ENCODE data around the gene SERINC5. TPM values are rescaled to one million over a fixed set of nuclear protein-coding genes. Genes with fewer than 3 reads are reported as not detected.
A peak's percentile ranks its signal among the peaks of the same experiment; 100 is the strongest.

SERINC5 gene
- total RNA-seq, 1 experiment from 2014 or later, result 52.3 TPM

- Histone ChIP-seq H3K9ac (ENCODE audit: extremely low read depth, insufficient read length, low read length) (no peak overlapping the region), H3K56ac (ENCODE audit: insufficient read length, low read depth, low read length) (no peak overlapping the region), H2BK5ac (ENCODE audit: insufficient read length, low read length) (no peak overlapping the region), H3K79me2 (ENCODE audit: insufficient read depth, low read length) (peaks cover 38% of the 10 kb centered on the region; the same call in 1 of the 2 replicates), H4K91ac (ENCODE audit: insufficient read length, low read depth, low read length) (no peak overlapping the region), H2BK20ac (ENCODE audit: low read depth, low read length, poor library complexity, severe bottlenecking) (no peak overlapping the region), H3K18ac (ENCODE audit: insufficient read length, low read depth, low read length) (no peak overlapping the region), H3K4ac (ENCODE audit: low read depth, low read length) (no peak overlapping the region), H3K79me1 (ENCODE audit: insufficient read depth, low read depth, low read length, poor library complexity, severe bottlenecking) (peaks cover 13% of the 10 kb centered on the region), H3K9me3 (ENCODE audit: control insufficient read depth, low read depth, low read length) (no peaks in the 10 kb centered on the region), H3K23ac (ENCODE audit: insufficient read length, low read depth, low read length) (peak overlapping the region; percentile 77), H3K4me2 (ENCODE audit: insufficient read depth, insufficient read length, low read length) (no peak overlapping the region), H3K27me3 (ENCODE audit: insufficient read depth, low read length) (no peaks in the 10 kb centered on the region), H2AFZ (ENCODE audit: low read length) (no peak overlapping the region), H2AK5ac (ENCODE audit: insufficient read length, low read length) (no peak overlapping the region), H3K4me1 (ENCODE audit: insufficient read depth, low read length) (peaks cover 10% of the 10 kb centered on the region; the same call in 1 of the 2 replicates), H3K14ac (ENCODE audit: insufficient read depth, low read length) (no peak overlapping the region), H2BK12ac (ENCODE audit: insufficient read length, low read depth, low read length) (no peak overlapping the region), H3K23me2 (ENCODE audit: insufficient read length, low read depth, low read length, poor library complexity, severe bottlenecking) (no peaks in the 10 kb centered on the region), H3K27ac (ENCODE audit: insufficient read length, low read depth, low read length) (no peak overlapping the region), H4K5ac (ENCODE audit: insufficient read length, low read depth, low read length) (no peak overlapping the region), H3T11ph (ENCODE audit: low read length) (no peak overlapping the region), H2BK120ac (ENCODE audit: low read depth, low read length, poor library complexity, severe bottlenecking) (no peak overlapping the region), H2BK15ac (ENCODE audit: low read depth, low read length) (no peak overlapping the region), H4K8ac (replicated peaks; ENCODE audit: insufficient read length, low read depth, low read length) (no peak overlapping the region), H4K20me1 (ENCODE audit: control insufficient read depth, insufficient read depth, insufficient read length) (no peaks in the 10 kb centered on the region)
- no peak for DNase-seq
- no peaks in the 10 kb centered on the region for H3K9me3 Mint-ChIP-seq
- H3K27me3 Mint-ChIP-seq (ENCODE audit: low read depth), result no peaks in the 10 kb centered on the region
- H3K36me3 Mint-ChIP-seq (ENCODE audit: insufficient read depth in 1 of 3, low read depth in 3 of 3), result peaks cover 0 to 4% (median 0%) of the 10 kb centered on the region in 3 experiments; a peak in 2 of 7 replicates
- no peak for TF ChIP-seq CTCF (conservative IDR thresholded peaks at IDR 0.05)
- H3K27ac Mint-ChIP-seq, result peak overlapping the region in 2 of 3 experiments; percentile 2 to 46; a peak in 2 of 7 replicates
- WGBS (ENCODE audit: extremely low coverage, insufficient read length, low lambda C conversion rate), result no CpG with 5 or more reads among the region's 4 CpGs
- H3K4me3 Mint-ChIP-seq, result no peak overlapping the region
- H3K4me1 Mint-ChIP-seq, result peaks cover 30 to 38% of the 10 kb centered on the region in 2 experiments
Observed at GRCh38 chr5:80211327-80211726, 44.5 kb downstream of the SERINC5 start.

Measured in H9 (cell line).